Adrenal gland (tissue), 12 donors: ENCODE data around the gene TCEANC. TPM values are rescaled to one million over a fixed set of nuclear protein-coding genes. Genes with fewer than 3 reads are reported as not detected.

Source experiments
- DNase-seq, 7 donors: peaks; one replicate each; pipeline ENCODE4 v3.0.0-alpha.2; 2019 to 2020
- H3K27ac ChIP-seq, 5 donors: fragments of 200-600 bp; sonication (generic) in 4 of 5; 1 replicate in 3 of 5; 2 replicates in 2 of 5; pipeline versions ENCODE4 v1.5.1 to v1.8.0; 2016 to 2020; ENCODE audit warnings: mild to moderate bottlenecking in 1 of 5
- H3K27me3 ChIP-seq: fragments of 200-600 bp; 2 replicates; pipeline ENCODE4 v1.8.0; 2021
- H3K36me3 ChIP-seq, 2 donors: fragments of 200-600 bp; replicated peaks in 1 of 2; 1 replicate in 1 of 2; 2 replicates in 1 of 2; pipeline versions ENCODE4 v1.5.1 to v1.8.0; 2018 to 2022
- H3K4me1 ChIP-seq, 2 donors: fragments of 200-600 bp; replicated peaks in 1 of 2; 1 replicate in 1 of 2; 2 replicates in 1 of 2; pipeline versions ENCODE4 v1.5.1 to v1.8.0; 2018 to 2021
- H3K4me3 ChIP-seq, 4 donors: fragments of 200-600 bp; sonication (generic) in 3 of 4; one replicate each; pipeline ENCODE4 v1.5.1; 2016 to 2018
- H3K9me3 ChIP-seq, 3 donors: fragments of 200-600 bp; sonication (generic) in 1 of 3; replicated peaks in 1 of 3; 1 replicate in 2 of 3; 2 replicates in 1 of 3; pipeline versions ENCODE4 v1.5.1 to v1.8.0; 2016 to 2021
- POLR2A ChIP-seq, 2 donors: fragments of 450-650 bp; IDR thresholded peaks; one replicate each; pipeline ENCODE4 v1.6.1; 2017; ENCODE audit warnings: antibody characterized with exemption in 2 of 2, mild to moderate bottlenecking in 2 of 2, moderate library complexity in 1 of 2
- WGBS, 4 donors: extraction: QIAGEN DNeasy Blood & Tissue Kit in 2 of 4; methylation state at CpG; one replicate each; pipeline versions ENCODE4 v1.1.5 to v1.1.7; 2013 to 2017; 5-methylcytosine and 5-hydroxymethylcytosine counted together
- intact Hi-C, 2 donors: fragments of 100-400 bp; cut with DNase I; formaldehyde crosslinking; loops; one replicate each; pipeline versions ENCODE4 v1.14.1 to v1.15.0; 2022 to 2023
- polyA plus RNA-seq, 3 donors: library from polyadenylated mRNA; stranded (reverse); fragments of 200-250 nt in 2 of 3; fragments of 350-450 nt in 1 of 3; fragmentation: Illumina TruSeq in 1 of 3; extraction: RNeasy Lipid Tissue Mini Kit (QIAGEN cat#74804) in 1 of 3; gene quantifications; one replicate each; pipeline ENCODE4 v1.2.3, GENCODE V29; 2013 to 2014
- total RNA-seq, 9 donors: library from RNA; depleted of rRNA in 4 of 9; stranded (reverse); fragments of >200 nt in 4 of 9; fragments of 120-200 nt in 1 of 9; fragmentation: NEBNext Ultra II Directional in 1 of 9; extraction: Animal tissue kit (Norgen Biotek cat#: 25700) in 1 of 9; gene quantifications; one replicate each; pipeline versions ENCODE4 v1.1.0 to v1.2.4, GENCODE V29; 2013 to 2023
- TF ChIP-seq, protein P1 (sequence below), 6 experiments: fragments of 450-650 bp in 4 of 6; fragments of 200-600 bp in 2 of 6; sonication (generic) in 1 of 6; IDR thresholded peaks; 1 replicate in 5 of 6; 2 replicates in 1 of 6; pipeline versions ENCODE4 v1.5.1 to v1.8.0; 2016 to 2021; ENCODE audit warnings: antibody characterized with exemption in 6 of 6, mild to moderate bottlenecking in 2 of 6, moderate library complexity in 1 of 6
- donor health status: healthy with polysubstance abuse.
- donor health status: Bipolar disorder and iron deficiency.
- donor health status: DM: yes; HTN: yes; CAD: no.
- donor health status: DM: no; HTN: no; CAD: no.
- donor health status: DM: no; HTN: no; CAD: no.
- donor health status: DM: yes; HTN: yes; CAD: no.

Gene TCEANC
- total and polyA plus RNA-seq, 12 donors, result 2.0 to 24.8 (median 4.4) TPM

DNA sequence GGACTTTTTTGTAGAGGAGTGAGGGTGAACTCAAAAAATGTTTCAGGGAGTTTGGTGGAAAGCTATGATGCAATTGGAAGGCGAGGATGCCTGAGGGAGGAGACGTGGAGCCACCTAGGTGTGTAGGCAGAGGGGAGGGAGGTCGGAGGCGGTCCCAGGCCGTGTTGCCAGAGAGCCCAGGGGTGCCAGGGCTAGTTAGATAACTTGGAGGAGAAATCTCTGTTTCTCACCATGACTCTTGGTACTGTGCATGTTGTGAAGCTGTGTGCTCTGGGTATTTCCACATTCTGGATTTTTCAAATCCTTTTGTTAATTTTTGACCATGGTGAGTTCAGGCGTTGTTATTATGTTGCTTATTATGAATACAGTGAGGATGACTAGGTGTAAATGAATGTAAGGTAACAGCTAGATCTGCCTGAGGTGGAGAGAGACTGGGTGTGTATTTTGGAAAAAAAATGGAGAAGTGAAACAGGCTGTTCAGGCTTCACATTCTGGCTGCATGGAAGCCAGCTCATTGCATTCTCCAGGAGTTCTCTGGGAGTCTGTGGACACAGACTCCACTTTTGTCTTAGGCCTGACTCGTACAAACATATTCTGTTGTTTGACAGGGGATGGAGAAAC is 40.5 kb downstream of the TCEANC start:
- Histone ChIP-seq H3K27ac (peak overlapping the region in 3 of 5 donors; percentile 26 to 97 (median 65)), H3K27me3 (no peaks in the 10 kb centered on the region), H3K4me3 (peak overlapping the region in 1 of 4 donors; percentile 27), H3K9me3 (no peaks in the 10 kb centered on the region), H3K4me1 (peaks cover 12 to 56% of the 10 kb centered on the region in 2 donors), H3K36me3 (no peaks in the 10 kb centered on the region)
- peak in 1 of 7 donors; percentile 20 for DNase-seq
- intact Hi-C loops, result no loop called here
- TF ChIP-seq, protein P1, sequence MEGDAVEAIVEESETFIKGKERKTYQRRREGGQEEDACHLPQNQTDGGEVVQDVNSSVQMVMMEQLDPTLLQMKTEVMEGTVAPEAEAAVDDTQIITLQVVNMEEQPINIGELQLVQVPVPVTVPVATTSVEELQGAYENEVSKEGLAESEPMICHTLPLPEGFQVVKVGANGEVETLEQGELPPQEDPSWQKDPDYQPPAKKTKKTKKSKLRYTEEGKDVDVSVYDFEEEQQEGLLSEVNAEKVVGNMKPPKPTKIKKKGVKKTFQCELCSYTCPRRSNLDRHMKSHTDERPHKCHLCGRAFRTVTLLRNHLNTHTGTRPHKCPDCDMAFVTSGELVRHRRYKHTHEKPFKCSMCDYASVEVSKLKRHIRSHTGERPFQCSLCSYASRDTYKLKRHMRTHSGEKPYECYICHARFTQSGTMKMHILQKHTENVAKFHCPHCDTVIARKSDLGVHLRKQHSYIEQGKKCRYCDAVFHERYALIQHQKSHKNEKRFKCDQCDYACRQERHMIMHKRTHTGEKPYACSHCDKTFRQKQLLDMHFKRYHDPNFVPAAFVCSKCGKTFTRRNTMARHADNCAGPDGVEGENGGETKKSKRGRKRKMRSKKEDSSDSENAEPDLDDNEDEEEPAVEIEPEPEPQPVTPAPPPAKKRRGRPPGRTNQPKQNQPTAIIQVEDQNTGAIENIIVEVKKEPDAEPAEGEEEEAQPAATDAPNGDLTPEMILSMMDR (IDR thresholded peaks at IDR 0.05), result no peak
- TF ChIP-seq POLR2A (IDR thresholded peaks at IDR 0.05), result no peak
- 40 to 60% (median 46%) methylated on average over 6 to 7 of the region's 7 CpGs for WGBS, 4 donors

DNA sequence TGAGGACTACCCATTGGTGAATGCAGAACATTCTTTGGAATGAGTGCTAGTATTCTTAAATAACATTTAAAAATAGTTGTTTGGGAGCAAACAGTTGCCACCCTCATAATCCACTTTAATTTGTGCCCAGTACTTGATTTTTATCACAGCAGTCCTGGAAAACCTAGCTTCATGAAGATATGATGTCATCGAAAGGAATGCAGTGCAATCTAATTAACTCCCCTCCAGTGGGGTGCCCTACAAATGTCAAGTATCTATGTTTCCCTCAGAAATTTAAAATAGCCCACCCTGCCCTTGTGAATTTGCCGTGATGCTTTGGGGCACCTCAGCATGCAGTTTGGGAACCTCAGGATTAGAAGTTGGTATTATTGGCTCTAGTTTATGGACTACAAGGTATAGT is 41.4 kb downstream of the TCEANC start:
- H3K27ac ChIP-seq, result peak overlapping the region in 2 of 5 donors; percentile 22 to 44
- intact Hi-C loops, result no loop called here
- TF ChIP-seq, protein P1 (IDR thresholded peaks at IDR 0.05), result no peak
- no peak for TF ChIP-seq POLR2A (IDR thresholded peaks at IDR 0.05)
- H3K36me3 ChIP-seq, result no peaks in the 10 kb centered on the region
- DNase-seq, result no peak
- peaks cover 15 to 65% of the 10 kb centered on the region in 2 donors for H3K4me1 ChIP-seq
- no peaks in the 10 kb centered on the region for H3K9me3 ChIP-seq
- H3K4me3 ChIP-seq, result no peak overlapping the region
- WGBS, 4 donors, result 35 to 75% (median 60%) methylated on average over 2 of the region's 2 CpGs
- H3K27me3 ChIP-seq, result no peaks in the 10 kb centered on the region

DNA sequence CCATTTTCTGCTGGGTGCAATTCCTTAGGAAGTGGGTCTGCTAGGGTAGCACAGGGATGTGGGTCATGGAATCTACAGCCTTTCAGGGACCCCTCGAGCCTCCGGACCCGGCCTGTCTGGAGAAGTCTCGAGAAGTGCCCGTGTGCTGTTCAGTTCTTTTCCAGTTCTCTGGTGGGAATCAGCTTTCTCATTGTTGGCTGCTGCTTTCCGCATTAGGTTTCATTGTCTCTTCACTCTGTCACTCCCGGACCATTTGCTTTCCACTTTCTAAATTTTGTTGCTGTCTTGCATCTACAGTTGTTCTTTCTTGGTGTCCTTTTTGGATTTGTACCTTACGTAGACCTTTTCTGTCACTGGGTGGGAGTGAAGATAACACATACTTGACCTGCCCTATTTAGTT is 42.0 kb downstream of the TCEANC start:
- TF ChIP-seq, protein P1 (IDR thresholded peaks at IDR 0.05), result no peak
- no peak for TF ChIP-seq POLR2A (IDR thresholded peaks at IDR 0.05)
- Histone ChIP-seq H3K27me3 (no peaks in the 10 kb centered on the region), H3K4me3 (no peak overlapping the region), H3K27ac (no peak overlapping the region), H3K9me3 (no peaks in the 10 kb centered on the region), H3K36me3 (no peaks in the 10 kb centered on the region), H3K4me1 (peaks cover 18 to 72% of the 10 kb centered on the region in 2 donors)
- intact Hi-C loops, result no loop called here
- WGBS, 4 donors, result 70 to 89% (median 76%) methylated on average over 8 of the region's 8 CpGs
- DNase-seq, result no peak

DNA sequence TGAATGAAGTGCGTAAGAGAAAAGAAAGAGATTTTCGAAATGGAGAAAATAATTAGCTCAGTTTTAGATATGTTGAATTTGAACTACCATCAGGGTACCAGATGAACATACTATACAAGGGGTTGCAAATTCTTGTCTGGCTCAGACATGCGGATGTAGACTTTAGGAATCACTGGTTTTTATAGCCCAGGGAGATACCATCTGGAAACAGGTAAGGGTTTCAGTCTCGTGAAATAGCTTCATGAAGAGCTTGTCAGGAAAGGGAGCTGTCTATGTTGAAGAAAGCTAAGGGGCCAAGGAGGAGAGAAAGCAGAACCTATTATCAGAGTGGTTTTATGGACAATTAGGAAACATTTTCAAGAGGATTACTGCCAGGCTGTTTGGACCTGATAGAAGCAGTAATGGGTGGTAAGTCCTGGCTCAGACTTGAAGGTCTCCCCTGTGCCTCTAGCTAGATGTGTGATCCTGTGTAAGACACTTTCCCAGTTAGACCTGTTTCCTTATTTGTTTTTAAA is 42.7 kb downstream of the TCEANC start:
- no peaks in the 10 kb centered on the region for H3K36me3 ChIP-seq
- no peak for DNase-seq
- intact Hi-C loops, result no loop called here
- no peaks in the 10 kb centered on the region for H3K9me3 ChIP-seq
- no peak overlapping the region for H3K4me3 ChIP-seq
- WGBS, 4 donors, result 81 to 87% (median 83%) methylated on average over 4 of the region's 4 CpGs
- no peaks in the 10 kb centered on the region for H3K27me3 ChIP-seq
- no peak overlapping the region for H3K27ac ChIP-seq
- no peak for TF ChIP-seq POLR2A (IDR thresholded peaks at IDR 0.05)
- TF ChIP-seq, protein P1 (IDR thresholded peaks at IDR 0.05), result no peak
- peaks cover 18 to 74% of the 10 kb centered on the region in 2 donors for H3K4me1 ChIP-seq
